HG03196 (cell line): ENCODE measurements around the gene ACACB.

Experiments used
- ATAC-seq: cut with Tn5 transposase; IDR thresholded peaks from one replicate; pipeline ENCODE4 v1.9.1; 2021; ENCODE audit not compliant: unreplicated experiment

ACACB gene

DNA sequence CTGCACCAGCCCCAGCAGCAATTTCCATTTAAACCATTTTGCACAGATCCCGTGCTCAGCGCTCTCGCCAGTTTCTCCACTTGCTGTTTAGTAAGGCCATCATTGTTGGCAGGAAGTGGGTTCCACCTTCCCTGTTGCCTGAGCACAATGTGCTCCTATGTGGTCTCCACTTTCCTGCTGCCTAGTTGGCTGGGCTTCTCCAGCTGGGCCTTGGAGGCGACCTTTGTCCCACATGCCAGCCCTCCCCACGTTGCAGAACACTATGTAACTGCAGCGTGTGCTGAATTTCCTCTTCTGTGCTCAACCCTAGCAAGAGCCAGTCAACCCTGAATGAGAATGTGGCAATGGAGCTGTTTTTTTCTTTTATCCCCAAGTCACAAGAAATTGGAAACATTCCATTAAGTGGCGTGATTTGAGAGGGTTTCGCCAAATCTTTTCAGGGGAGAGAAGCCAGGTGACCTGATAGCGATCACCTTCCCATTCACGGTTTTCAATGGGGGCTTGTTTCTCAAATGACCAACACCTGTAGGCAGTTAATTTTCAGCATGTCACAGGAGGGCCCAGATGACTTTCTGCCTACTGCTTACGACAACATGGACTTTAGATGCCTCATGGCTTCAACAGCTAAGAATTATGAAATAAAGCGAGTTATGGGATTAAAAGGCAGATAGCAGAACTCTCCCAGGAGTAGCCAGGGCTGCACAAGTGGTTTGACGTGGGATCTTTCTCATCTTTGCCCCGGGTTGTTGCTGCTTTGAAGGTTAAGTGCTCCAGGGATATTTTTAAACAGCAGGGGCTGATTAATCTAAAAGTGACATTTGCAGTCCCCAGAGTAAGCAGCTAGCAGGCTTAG is at the start of gene ACACB:
ACACB (plus strand) TSS at position 830 of the 853 bp plus-strand sequence. CDS start 22,819 bp downstream, outside the sequence.
- ATAC-seq: no peak

DNA sequence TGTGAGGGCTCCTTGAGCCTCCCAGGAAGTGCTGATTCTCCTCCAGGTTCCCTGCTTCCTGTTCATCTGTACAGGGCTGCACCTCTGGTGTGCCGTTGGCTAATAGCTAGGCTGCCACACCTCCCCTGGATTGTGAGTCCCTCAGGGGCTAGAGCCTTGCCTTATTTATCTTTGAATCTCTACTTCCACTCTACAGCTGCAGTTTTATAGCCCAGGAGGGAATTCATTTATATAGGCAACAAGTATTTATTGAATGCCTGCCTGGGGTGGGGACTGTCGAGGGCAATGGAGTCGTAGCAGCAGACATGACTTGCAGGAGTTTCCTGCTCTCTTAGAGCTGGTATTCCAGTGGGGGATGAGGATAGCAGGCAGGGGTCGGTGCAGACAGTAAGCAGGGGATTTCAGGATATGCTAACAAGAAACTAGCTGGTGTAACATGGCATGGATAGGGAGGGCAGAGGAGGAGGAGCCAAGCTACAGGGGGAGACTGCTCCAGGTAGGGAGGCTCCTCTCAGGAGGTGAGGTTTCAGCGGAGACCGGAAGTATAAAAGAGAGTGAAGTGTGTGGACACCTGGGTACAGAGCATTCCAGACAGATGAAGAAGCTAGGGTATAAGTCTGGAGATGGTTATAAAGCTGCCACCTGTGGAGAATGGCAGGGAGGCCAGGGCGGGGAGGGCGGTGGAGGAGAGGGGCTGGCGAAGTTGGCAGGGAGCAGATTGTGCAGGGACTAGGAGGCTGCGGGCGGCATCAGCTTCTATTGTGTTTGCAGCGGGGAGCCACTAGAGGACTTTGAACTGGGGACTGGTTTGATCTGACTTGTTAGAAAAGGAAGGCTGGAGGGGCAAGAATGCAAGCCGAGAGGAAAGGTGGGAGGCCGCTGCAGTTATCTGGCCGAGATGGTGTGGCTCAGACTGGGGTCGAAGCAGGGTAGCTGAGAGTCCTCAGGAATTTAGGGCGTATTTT is 46.8 kb upstream of the ACACB start:
- ATAC-seq: no peak

DNA sequence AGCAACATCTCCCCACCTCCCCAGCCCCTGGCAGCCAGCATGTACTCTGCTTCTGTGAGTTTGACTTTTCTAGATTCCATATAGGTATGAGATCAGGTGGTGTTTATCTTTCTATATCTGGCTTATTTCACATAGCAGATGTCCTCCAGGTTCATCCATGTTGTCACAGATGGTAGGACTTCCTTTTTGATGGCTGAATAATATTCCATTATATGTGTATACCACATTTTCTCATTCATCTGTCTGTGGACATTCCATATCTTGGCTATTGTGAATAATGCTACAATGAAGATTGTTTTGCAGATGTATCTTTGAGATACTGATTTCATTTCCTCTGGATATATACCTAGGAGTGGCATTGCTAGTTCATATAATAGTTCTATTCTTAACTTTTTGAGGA is 41.5 kb upstream of the ACACB start:
- ATAC-seq: no peak

DNA sequence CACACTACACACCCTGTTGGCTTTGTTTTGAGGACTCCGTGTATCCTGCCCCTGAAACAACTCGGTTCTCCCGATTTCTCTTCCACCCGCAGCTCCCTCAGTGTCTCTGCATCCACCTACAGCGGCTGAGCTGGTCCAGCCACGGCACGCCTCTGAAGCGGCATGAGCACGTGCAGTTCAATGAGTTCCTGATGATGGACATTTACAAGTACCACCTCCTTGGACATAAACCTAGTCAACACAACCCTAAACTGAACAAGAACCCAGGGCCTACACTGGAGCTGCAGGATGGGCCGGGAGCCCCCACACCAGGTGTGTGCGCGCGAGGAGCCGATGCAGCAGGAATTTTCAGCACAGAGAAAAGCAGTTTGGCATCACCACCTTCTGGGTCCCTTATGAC is 33.6 kb upstream of the ACACB start:
- no peak for ATAC-seq

DNA sequence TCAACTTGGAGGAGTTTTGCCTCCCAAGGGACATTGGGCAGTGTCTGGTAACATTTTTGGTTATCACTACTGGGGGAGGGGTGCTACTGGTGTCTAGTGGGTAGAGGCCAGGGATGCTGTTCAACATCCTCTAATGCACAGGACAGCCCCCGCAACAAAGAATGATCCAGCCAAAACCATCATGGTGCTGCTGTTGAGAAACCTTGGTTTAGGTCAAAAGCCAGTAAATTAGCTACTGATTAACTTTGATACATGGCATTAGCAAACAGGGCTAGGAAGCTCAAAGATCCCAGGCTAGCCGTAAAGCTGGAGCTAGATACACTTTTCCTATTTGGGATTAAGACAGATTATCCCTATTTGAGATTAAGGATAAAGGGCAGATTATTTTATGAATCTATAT is 32.0 kb upstream of the ACACB start:
- no peak for ATAC-seq

DNA sequence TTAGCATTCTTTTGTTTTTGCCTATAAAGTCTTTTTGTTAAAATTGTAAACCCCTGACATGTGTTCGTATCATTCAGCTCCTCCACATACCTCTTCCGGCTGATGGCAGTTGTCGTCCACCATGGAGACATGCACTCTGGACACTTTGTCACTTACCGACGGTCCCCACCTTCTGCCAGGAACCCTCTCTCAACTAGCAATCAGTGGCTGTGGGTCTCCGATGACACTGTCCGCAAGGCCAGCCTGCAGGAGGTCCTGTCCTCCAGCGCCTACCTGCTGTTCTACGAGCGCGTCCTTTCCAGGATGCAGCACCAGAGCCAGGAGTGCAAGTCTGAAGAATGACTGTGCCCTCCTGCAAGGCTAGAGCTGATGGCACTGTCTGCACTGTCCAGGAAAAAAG is 30.8 kb upstream of the ACACB start:
- no peak for ATAC-seq

DNA sequence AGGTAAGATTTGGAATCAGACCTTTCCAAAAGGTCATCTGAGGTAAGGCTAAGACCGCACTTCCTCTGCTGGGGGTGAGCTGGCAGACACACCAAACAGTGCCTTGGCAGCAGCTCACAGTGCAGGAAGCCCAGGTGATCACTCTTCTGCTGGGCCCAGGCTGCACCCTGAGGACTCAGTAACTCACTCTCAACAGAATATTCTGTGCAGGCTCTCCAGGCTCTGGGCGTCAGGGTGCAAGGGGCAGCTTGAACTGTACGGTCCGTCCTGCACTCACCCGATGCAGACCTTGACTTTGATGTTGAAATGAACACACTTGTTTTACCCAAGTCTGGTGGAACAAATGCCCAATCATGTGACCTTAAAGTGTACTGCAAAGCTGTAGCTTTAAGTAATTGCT is 29.1 kb upstream of the ACACB start:
- no peak for ATAC-seq

DNA sequence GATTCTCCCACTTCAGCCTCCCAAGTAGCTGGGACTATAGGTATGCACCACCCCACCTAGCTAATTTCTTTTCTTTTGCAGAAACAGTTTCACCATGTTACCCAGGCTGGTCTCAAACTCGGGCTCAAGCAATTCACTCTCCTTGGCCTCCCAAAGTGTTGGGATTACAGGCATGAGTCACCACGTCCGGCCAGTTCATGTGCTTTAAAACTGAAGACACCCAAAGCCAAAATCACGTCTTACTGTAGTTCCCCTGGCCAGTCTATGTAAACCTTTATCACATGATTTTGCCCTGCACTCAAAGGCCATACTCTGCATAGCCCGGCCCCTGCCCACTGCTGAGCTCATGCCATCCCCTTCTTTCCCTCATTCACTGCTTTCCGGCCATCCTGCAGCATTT is 27.6 kb upstream of the ACACB start:
- no peak for ATAC-seq

DNA sequence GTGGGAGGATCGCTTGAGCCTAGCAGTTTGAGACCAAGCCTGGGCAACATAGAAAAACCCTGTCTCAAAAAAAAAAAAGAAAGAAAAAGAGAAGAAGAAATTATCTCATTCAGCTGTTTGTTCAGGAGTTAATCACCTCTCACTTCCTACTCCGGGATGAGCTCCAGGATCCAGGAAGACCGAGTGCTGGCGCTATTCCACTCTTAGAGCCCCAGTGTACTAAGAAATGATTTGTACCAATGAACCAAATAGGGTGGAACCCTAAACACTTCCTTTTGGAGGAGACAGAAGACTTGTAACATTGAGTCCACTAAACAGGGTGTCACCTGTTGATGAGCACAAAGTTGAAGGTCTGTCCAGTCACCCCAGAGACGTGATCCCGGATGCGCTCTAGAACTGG is 26.7 kb upstream of the ACACB start:
- ATAC-seq: no peak

DNA sequence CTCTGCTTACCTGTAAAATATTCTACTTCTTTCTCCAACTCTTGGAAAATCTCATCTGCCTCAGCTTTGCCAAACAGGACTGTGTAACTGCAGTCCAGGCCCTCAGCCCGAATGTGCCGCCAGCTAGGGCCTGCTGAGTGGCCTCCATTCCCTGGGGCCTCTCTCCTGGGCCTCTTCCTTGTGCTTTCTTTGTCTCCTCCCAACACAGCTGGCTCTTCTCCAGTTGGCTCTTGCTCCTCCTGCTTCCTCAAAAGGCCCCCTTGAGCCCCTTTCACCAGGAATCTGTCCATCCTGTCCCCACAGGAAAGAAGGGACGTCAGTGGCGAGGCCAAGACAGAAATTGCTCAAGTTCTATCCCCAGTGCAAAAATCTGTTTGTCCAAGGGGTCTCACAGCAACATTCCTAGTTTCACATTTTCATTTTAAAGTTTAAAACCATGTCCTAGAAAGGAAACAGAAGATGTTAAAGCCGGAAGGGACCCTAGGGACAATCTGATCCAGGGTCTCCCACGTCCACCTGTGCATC is 23.8 kb upstream of the ACACB start:
- no peak for ATAC-seq

DNA sequence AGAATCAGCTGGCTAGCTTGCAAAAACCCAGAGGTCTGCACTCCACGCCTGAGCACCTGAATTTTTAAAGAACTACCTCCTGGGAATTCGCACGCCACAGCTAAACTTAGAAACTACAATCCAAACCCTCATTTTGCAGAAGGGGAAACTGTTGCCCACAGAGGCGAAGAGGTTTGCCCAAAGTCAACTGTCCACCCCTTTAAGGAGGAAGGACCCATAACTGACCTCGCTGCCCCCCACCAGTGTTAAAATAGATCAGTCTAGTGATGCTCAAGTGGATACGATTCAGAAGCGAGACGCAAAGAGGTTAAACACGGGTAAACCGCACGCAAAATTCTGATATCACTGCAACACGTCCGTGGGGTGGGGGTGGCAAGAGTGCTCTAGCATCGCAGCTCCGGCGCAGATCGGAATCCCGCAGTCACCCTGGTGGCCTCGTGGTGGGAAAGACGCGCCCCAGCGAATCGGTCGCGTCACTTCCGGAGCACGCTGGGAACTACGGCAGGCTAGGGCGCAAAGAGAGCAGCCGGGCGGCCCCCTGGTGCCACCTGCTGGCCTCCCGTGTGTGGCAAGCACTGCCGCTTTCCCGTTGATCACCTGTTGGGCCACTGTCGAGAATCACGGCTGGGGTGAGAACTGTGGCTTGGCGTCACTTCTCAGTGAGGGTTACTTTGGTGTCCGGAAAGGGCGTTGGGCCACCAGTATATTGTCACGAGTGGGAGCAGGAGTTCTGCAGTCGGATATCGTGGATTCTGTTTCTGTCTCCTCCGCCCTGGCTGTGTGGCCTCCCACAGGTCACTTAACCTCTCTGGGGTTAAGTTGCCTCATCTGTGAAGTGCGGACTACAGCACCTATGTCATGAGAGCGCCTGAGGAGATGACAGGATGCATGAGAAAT is 23.1 kb upstream of the ACACB start, which contains the start of gene ALKBH2:
ALKBH2 (minus strand) TSS at position 451 of the 897 bp plus-strand sequence. CDS start 686 bp downstream, outside the sequence.
- ATAC-seq: peak; percentile 72

DNA sequence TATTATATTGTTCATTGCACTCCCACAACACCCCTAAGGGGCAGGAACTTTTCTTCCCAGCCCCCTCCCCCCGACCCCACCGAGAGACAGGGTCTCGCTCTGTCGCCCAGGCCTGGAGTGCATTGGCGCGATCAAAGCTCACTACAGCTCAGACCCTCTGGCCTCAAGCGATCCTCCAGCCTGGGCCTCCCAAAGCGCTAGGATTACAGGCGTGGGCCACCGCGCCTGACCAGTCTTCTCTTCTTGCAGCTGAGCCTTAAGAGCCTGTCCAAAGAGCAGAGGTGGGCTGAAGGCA is 19.3 kb upstream of the ACACB start:
- ATAC-seq: no peak

DNA sequence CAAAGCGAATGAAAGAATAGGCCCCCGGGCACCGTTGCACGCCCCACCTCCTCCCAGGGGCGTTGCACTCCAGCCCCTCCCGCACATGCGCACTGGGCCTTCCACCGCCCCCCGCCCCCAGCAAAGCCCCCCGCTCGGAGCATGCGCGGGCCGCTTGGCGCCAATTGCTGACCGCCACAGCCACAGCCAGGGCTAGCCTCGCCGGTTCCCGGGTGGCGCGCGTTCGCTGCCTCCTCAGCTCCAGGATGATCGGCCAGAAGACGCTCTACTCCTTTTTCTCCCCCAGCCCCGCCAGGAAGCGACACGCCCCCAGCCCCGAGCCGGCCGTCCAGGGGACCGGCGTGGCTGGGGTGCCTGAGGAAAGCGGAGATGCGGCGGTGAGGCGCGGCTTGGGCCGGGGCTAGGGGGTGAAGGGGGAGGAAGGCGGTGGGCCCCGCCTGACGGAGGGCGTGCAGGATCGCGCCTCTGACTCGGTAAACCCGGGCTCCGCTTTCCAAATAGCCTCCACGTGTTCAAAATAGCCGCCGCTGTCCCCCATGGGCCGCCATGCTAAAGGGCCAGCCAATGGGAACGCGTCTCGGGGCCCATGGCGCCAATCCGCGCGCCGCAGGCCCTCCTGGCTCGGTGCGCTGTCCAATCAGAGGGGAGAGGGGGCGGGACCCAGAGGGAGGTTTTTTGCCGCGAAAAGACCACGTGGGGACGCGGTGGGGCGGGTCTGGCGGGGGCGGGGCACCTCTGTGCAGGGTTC is 18.8 kb upstream of the ACACB start, which contains the start of gene UNG:
UNG (plus strand) TSS at position 163 of the 748 bp plus-strand sequence; CDS start at position 246, 83 bp downstream.
- ATAC-seq: peak; percentile 87

DNA sequence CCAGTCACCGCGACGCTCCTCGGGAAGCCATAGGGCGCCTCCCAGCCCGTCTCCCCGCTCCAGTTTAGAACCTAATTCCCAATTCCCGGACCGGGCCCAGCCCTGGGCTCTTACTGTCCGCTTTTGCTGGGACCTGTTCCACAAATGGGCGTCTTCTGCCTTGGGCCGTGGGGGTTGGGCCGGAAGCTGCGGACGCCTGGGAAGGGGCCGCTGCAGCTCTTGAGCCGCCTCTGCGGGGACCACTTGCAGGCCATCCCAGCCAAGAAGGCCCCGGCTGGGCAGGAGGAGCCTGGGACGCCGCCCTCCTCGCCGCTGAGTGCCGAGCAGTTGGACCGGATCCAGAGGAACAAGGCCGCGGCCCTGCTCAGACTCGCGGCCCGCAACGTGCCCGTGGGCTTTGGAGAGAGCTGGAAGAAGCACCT is 18.2 kb upstream of the ACACB start:
- ATAC-seq: peak; percentile 28

DNA sequence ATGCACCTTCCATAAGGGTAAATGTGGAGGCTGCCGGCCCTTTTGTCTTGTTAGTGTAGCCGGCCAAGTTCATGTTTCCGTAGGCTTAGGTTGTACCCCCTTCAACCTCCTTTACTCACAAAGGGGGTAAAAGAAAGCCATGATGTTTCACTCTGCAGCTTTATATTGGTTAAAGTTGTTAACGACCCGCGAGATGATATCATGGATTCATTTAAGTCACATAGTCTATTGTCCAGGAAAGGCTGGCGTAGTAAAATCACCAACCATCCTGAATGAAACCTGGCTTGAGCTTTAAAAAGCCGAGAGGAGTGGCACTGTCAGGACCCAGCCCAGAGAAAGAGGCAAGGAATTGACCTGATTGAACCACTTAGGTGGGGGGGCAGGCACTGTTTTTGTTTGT is 17.7 kb upstream of the ACACB start:
- ATAC-seq: no peak

DNA sequence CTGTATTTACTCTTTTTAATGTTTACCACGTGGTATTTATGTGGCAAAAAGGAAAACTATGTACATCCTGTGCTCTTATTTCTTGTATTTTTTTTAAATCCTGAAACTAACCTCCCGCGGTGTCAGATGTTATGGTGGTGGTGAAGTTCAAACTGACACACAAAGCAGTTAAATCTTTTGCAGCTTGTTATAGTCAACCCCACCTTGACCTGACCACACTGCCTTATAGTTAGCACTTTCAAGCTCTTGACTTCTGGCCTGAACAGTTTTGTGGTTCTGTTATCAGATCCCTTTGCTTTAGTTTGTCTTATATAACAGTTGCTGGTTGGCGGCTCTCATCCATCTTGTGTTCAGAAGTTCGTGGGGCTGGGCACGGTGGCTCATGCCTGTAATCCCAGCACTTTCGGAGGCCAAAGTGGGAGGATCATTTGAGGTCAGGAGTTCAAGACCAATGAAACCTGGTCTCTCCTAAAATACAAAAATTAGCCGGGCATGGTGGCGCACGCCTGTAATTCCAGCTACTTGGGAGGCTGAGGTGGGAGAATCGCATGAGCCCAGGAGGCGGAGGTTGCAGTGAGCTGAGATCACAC is 16.9 kb upstream of the ACACB start:
- ATAC-seq: no peak

DNA sequence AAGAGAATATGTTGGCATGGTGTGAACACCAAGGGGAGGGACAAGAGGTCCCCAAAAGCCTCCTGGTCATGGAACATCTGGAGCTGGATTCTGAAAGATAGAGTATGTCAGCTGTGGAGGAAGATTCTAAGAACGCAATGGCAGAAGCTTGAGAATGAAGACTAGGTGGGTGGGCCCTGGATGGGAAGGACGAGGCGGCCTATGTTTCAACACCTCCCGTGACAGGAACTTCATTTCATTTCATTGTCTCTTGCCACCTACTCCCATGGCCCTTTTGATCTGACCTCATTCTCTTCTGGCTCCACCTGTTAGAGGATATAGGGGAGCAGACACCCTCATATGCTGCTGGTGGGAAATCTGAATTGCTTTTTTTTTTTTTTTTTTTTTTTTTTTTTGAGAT is 15.6 kb upstream of the ACACB start:
- ATAC-seq: no peak

DNA sequence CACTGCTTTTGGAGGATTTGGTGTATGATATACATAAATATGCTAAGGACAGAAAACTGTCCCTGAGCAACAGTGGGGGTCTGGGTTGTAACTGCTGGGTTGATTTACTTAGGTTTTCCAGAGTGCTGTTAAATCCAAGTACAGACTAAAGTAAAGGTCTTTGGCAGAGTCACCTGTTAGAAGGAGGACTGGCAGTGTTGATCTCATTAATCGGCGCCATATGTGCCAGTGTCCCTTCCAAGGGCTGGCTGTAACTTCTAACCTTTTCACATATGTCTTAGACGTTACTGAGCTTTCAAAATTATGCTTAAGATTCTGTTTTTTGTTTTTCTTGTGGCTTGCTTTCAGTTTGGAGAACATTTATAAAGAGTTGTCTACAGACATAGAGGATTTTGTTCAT is 13.9 kb upstream of the ACACB start:
- no peak for ATAC-seq

DNA sequence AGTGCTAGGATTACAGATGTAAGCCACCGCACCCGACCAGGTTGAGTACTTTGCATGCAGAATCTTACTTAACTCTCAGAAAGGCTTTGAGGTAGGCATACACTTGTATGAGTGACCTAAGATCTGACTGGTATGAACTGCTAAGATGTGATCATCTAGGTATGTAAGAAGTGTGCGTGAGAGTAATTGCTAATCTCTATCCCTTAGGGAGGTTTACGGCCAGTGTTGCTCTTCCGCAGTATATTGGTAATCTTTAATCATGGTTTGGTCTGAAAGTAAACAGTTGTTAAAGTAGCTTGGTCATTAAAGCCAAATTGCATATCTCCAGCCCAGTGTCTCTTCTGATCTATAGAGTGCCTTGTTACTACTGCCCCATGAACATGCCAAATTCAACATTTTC is 11.2 kb upstream of the ACACB start:
- ATAC-seq: no peak
